Upper lobe of right lung (tissue), 1 donor: Measurements from ENCODE around the gene NHP2. TPM values are rescaled to one million over a fixed set of nuclear protein-coding genes. Genes with fewer than 3 reads are reported as not detected.

Experiments used
- ATAC-seq: fragments of 200-7000 bp; cut with Tn5 transposase; one replicate; pipeline ENCODE4 v1.9.1; 2020; ENCODE audit warnings: mild to moderate bottlenecking, moderate library complexity
- DNase-seq: peaks from one replicate; pipeline ENCODE4 v3.0.0-alpha.2; 2020
- H3K27ac ChIP-seq: fragments of 200-600 bp; one replicate; pipeline ENCODE4 v1.8.0; 2022
- H3K27me3 ChIP-seq: fragments of 200-600 bp; one replicate; pipeline ENCODE4 v1.8.0; 2022; ENCODE audit warnings: mild to moderate bottlenecking
- H3K36me3 ChIP-seq: fragments of 200-600 bp; one replicate; pipeline ENCODE4 v1.8.0; 2022
- H3K4me1 ChIP-seq: fragments of 200-600 bp; one replicate; pipeline ENCODE4 v1.8.0; 2022
- H3K4me3 ChIP-seq: fragments of 200-600 bp; one replicate; pipeline ENCODE4 v1.8.0; 2022; ENCODE audit warnings: mild to moderate bottlenecking
- H3K9me3 ChIP-seq: fragments of 200-600 bp; one replicate; pipeline ENCODE4 v1.8.0; 2022
- CTCF ChIP-seq: fragments of 200-600 bp; IDR thresholded peaks from one replicate; pipeline ENCODE4 v1.8.0; 2022; ENCODE audit warnings: antibody characterized with exemption
- intact Hi-C: fragments of 100-400 bp; cut with DNase I; formaldehyde crosslinking; loops from one replicate; pipeline ENCODE4 v1.11.0; 2022
- total RNA-seq: library from RNA; stranded (reverse); fragmentation: NEBNext Ultra II Directional; extraction: Animal tissue kit (Norgen Biotek cat#: 25700); gene quantifications from one replicate; pipeline ENCODE4 v1.2.1, GENCODE V29; 2021
- donor health status: DM: no; HTN: yes; CAD: no; lungs with severe emphysema.

The NHP2 gene
- total RNA-seq, 1 donor from 2014 or later = 60.1 TPM

DNA sequence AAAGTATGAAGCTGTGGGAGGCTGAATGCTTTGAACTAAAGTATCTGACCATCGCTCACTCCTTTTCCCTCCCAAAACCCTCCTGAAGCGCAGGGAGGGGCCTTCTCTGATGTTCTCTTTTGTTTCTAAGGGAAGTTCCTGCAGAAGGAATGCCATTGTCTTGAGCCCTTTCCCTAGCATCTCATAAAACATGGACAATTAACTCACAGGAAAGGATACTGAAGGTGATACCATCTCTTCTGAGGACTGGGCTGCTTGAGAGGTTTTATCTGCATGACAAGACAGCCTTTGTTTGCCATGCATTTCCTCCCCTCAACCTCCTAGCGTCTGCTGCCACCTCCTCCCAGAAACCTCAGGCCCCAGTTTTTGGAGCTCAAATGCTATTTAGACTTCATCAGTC, 27.1 kb downstream of the NHP2 start:
- Histone ChIP-seq H3K4me1 (peaks cover 1% of the 10 kb centered on the region), H3K9me3 (no peaks in the 10 kb centered on the region), H3K36me3 (no peaks in the 10 kb centered on the region), H3K27ac (no peak overlapping the region), H3K4me3 (no peak overlapping the region), H3K27me3 (peaks cover 4% of the 10 kb centered on the region)
- DNase-seq (no peak), ATAC-seq (no peak)
- intact Hi-C loops = no loop called here
- TF ChIP-seq CTCF = no peak

DNA sequence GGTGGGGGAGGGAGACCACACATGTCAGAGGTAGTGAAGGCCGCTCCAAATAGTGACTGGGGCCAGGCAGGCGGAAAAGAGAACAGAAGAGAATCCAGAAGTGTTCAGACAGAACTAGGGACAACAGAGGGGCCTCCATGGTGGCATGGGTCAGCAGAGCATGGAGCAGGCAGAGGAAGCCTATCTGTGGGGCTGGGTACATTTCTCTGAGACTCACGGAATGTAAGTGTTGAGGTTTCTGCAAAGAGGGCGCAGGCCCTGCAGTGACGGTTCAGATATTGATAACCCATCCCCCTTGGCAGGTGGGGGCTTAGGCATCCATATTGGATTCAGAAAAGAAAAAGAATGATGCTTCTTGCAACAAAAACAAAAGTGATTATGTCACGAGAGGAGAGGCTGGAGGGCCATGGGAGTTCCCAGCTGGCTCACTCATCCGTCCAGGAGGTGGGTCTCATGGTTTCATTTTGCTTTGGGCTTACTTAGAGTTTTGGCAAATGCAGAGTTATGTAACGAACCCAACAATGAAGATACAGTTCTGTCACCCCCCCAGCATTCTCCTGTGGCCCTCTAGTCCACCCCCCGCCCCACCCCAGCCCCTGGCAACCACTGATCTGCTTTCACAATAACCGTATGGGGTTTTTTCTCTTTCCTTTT, 28.3 kb downstream of the NHP2 start:
- no peak for DNase-seq
- H3K9me3 ChIP-seq = no peaks in the 10 kb centered on the region
- H3K4me3 ChIP-seq = no peak overlapping the region
- no peak overlapping the region for H3K27ac ChIP-seq
- intact Hi-C loops = no loop called here
- ATAC-seq = no peak
- no peak for TF ChIP-seq CTCF
- no peaks in the 10 kb centered on the region for H3K36me3 ChIP-seq
- H3K27me3 ChIP-seq = peaks cover 4% of the 10 kb centered on the region
- H3K4me1 ChIP-seq = no peaks in the 10 kb centered on the region

DNA sequence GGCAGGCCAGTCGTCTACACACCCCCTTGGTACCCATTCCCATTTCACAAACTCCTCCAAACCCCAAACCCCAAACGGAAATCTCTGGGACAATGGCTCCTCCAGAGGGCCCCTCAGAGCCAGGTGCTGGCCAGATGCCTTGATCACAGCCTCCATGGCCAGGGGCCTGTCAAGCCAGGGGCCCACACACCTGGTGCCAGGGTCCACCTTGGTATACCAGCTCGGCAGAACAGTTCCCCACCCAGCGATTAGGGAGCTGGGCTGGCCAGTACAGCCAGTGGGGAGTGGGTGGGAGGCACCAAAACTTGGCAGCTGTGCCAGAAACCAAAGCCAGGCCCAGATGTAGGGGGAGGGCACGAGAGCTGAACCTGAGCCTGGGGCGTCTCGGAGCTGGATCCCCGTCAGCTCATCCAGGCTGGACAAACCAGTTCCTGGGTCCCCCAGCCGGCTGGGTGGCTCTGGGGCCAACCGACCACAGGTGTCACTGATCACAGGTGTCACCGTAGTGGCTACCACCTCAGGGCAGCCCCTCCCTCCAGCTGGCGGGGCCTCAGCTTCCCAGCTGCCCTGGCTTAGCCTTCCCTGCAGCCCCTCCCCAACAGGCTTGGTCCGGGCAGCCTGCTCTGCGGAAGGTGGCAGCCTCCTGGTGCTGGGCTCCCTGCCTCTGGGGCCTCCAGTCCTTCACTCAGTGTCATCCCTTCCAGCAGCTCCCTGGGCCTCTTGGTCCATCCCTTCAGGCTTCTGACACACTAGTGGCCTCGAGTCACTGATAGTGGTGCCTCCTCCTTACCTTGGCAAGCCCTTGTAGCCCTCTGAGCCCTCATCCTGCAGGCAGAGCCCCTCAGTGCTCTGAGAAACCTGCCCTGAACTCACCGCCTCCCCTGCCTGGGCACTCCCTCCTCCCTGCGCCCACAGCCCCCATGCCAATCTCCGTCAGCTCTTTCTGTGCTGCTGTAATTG, 29.4 kb downstream of the NHP2 start:
- no peak overlapping the region for H3K4me3 ChIP-seq
- intact Hi-C loops = no loop called here
- no peak overlapping the region for H3K27ac ChIP-seq
- H3K27me3 ChIP-seq = peaks cover 4% of the 10 kb centered on the region
- no peak for ATAC-seq
- no peaks in the 10 kb centered on the region for H3K36me3 ChIP-seq
- TF ChIP-seq CTCF = no peak
- DNase-seq = no peak
- H3K4me1 ChIP-seq = no peaks in the 10 kb centered on the region
- no peaks in the 10 kb centered on the region for H3K9me3 ChIP-seq

GRCh38 chr5:178123094-178123965, 30.4 kb downstream of the NHP2 start:
- intact Hi-C loops = no loop called here
- Histone ChIP-seq H3K27me3 (peaks cover 4% of the 10 kb centered on the region), H3K4me1 (no peaks in the 10 kb centered on the region), H3K9me3 (no peaks in the 10 kb centered on the region), H3K4me3 (no peak overlapping the region), H3K36me3 (no peaks in the 10 kb centered on the region), H3K27ac (no peak overlapping the region)
- DNase-seq (no peak), ATAC-seq (no peak)
- no peak for TF ChIP-seq CTCF

GRCh38 chr5:178122346-178122745, 31.3 kb downstream of the NHP2 start:
- no peak overlapping the region for H3K4me3 ChIP-seq
- H3K36me3 ChIP-seq = no peaks in the 10 kb centered on the region
- DNase-seq (no peak), ATAC-seq (no peak)
- no peak for TF ChIP-seq CTCF
- intact Hi-C loops = no loop called here
- H3K27ac ChIP-seq = no peak overlapping the region
- no peaks in the 10 kb centered on the region for H3K4me1 ChIP-seq
- no peaks in the 10 kb centered on the region for H3K9me3 ChIP-seq
- peaks cover 4% of the 10 kb centered on the region for H3K27me3 ChIP-seq
